ENCODE results near the gene ATF6. TPM values are rescaled to one million over a fixed set of nuclear protein-coding genes. Genes with fewer than 3 reads are reported as not detected.

Gene ATF6
- total and polyA plus RNA-seq, 2 of the 8 experiments (the other 6 are each of a cell fraction or from before 2014, with no cell fraction given), result 4.6 to 10.0 TPM

GRCh38 chr1:161824618-161825017 lies 58.5 kb downstream of the ATF6 start:
- Histone ChIP-seq H3K79me1 (ENCODE audit: low read depth, low read length) (no peaks in the 10 kb centered on the region), H3K27me3 (replicated peaks in 1 of 4; ENCODE audit: control insufficient read depth in 3 of 4, extremely low read depth in 1 of 4, insufficient read depth in 3 of 4, low read length in 3 of 4) (no peaks in the 10 kb centered on the region), H3K4me2 (ENCODE audit: insufficient read depth in 1 of 2, low read depth in 2 of 2, low read length in 2 of 2) (no peak overlapping the region), H2BK20ac (ENCODE audit: low read length) (no peak overlapping the region), H3K56ac (replicated peaks; ENCODE audit: insufficient read length, low read depth, low read length) (no peak overlapping the region), H2BK5ac (ENCODE audit: low read depth, low read length) (no peak overlapping the region), H2BK120ac (replicated peaks; ENCODE audit: low read depth, low read length) (no peak overlapping the region), H2BK12ac (ENCODE audit: low read depth, low read length) (no peak overlapping the region), H3K14ac (ENCODE audit: insufficient read length) (no peak overlapping the region), H2AK5ac (ENCODE audit: low read depth, low read length) (no peak overlapping the region), H3K79me2 (ENCODE audit: control insufficient read depth in 1 of 2, insufficient read depth in 2 of 2, low read length in 2 of 2) (no peaks in the 10 kb centered on the region), H3K4me3 (ENCODE audit: extremely low read depth in 1 of 4, insufficient read depth in 2 of 4, low read depth in 3 of 4, low read length in 4 of 4) (no peak overlapping the region), H3K23ac (ENCODE audit: insufficient read length) (no peak overlapping the region), H4K8ac (ENCODE audit: extremely low read depth, insufficient read depth, low read length) (no peak overlapping the region), H3K18ac (ENCODE audit: extremely low read depth, low read length) (no peak overlapping the region), H2AFZ (ENCODE audit: low read length) (no peak overlapping the region), H3K27ac (ENCODE audit: low read depth, low read length) (no peak overlapping the region), H3K9ac (replicated peaks in 1 of 4; ENCODE audit: extremely low read depth in 1 of 4, low read depth in 3 of 4, low read length in 3 of 4) (no peak overlapping the region), H4K20me1 (replicated peaks in 1 of 2; ENCODE audit: control insufficient read depth in 1 of 2, insufficient read depth in 2 of 2, low read length in 2 of 2) (no peaks in the 10 kb centered on the region), H2BK15ac (ENCODE audit: low read length) (no peak overlapping the region), H3K36me3 (ENCODE audit: control insufficient read depth in 2 of 4, insufficient read depth in 4 of 4, low read length in 3 of 4) (no peaks in the 10 kb centered on the region), H3K9me3 (ENCODE audit: insufficient read depth in 2 of 2, low read depth in 1 of 2, low read length in 1 of 2) (no peaks in the 10 kb centered on the region), H4K5ac (ENCODE audit: insufficient read length, low read depth, low read length) (no peak overlapping the region), H4K91ac (replicated peaks; ENCODE audit: insufficient read length, low read length) (no peak overlapping the region), H3K4me1 (replicated peaks in 1 of 4; ENCODE audit: control insufficient read depth in 3 of 4, insufficient read depth in 4 of 4, low read length in 3 of 4) (peaks cover 0 to 6% (median under 1%) of the 10 kb centered on the region in 4 experiments; a peak in 2 of 7 replicates), H3K4ac (replicated peaks; ENCODE audit: insufficient read length, low read depth, low read length) (no peak overlapping the region), H3K23me2 (ENCODE audit: low read depth, low read length) (no peaks in the 10 kb centered on the region)
- POLR2A ChIA-PET (ENCODE audit: partially characterized antibody), result no interaction called here
- TF ChIP-seq NRF1 (IDR thresholded peaks at IDR 0.05; ENCODE audit: low read depth, low read length) (no peak), BACH1 (IDR thresholded peaks at IDR 0.05; ENCODE audit: low read length) (no peak), HDAC6 (IDR thresholded peaks at IDR 0.05; ENCODE audit: low read depth, low read length) (no peak)
- WGBS, 2 experiments (ENCODE audit: extremely low coverage in 1 of 2, insufficient coverage in 1 of 2, insufficient read length in 1 of 2, insufficient replicate concordance in 2 of 2, low coverage in 1 of 2, low lambda C conversion rate in 2 of 2, missing lambda C conversion rate in 1 of 2), result 100% methylated on average over 1 of the region's 1 CpG; no CpG with 5 or more reads in 1 of the 2 experiments
- FAIRE-seq (no peak), DNase-seq (ENCODE audit: low read depth in 1 of 2, low spot score in 2 of 2) (no peak)
- CTCF ChIA-PET (ENCODE audit: partially characterized antibody), result no interaction called here

Measured in H1 (cell line).